Transverse colon (tissue), 4 donors: ENCODE results near the gene SUCLG2.

Experiments used
- EP300 ChIP-seq: sonication (generic); formaldehyde crosslinking; IDR thresholded peaks from one replicate; pipeline ENCODE4 v1.6.1; 2017; ENCODE audit warnings: antibody characterized with exemption, low read depth
- POLR2AphosphoS5 ChIP-seq, 3 donors: sonication (generic); formaldehyde crosslinking; IDR thresholded peaks; one replicate each; pipeline ENCODE4 v1.6.1; 2016; ENCODE audit warnings: antibody characterized with exemption in 3 of 3
- TF ChIP-seq, protein P1 (sequence below), 5 experiments: fragments of 200-600 bp in 3 of 5; fragments of 450-650 bp in 2 of 5; sonication (generic) in 3 of 5; IDR thresholded peaks; 1 replicate in 2 of 5; 2 replicates in 3 of 5; pipeline ENCODE4 v1.5.1; 2016 to 2017; ENCODE audit warnings: antibody characterized with exemption in 5 of 5, inconsistent platforms in 3 of 5, mild to moderate bottlenecking in 2 of 5, moderate library complexity in 1 of 5

DNA sequence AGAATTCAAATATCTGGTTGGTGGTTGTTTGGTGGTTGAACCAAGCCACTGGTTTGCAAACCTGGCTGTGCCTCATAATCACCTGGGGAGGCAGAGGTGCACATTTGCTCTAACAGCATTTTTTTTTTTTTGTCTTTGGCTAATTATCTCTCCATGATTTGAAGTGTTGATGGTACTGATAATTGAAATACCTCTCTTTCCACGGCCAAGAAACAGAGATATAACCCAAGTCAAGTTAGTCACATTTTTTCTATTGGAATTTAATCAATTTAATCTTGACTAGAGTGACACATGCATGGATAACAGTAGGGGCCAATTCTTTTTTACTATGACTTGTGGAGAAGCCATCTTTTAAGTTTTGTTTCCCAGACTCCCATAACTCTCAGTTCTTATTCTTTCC, 37.5 kb upstream of the SUCLG2 start:
- TF ChIP-seq POLR2AphosphoS5 (IDR thresholded peaks at IDR 0.05): no peak
- TF ChIP-seq EP300: no peak
- TF ChIP-seq, protein P1, sequence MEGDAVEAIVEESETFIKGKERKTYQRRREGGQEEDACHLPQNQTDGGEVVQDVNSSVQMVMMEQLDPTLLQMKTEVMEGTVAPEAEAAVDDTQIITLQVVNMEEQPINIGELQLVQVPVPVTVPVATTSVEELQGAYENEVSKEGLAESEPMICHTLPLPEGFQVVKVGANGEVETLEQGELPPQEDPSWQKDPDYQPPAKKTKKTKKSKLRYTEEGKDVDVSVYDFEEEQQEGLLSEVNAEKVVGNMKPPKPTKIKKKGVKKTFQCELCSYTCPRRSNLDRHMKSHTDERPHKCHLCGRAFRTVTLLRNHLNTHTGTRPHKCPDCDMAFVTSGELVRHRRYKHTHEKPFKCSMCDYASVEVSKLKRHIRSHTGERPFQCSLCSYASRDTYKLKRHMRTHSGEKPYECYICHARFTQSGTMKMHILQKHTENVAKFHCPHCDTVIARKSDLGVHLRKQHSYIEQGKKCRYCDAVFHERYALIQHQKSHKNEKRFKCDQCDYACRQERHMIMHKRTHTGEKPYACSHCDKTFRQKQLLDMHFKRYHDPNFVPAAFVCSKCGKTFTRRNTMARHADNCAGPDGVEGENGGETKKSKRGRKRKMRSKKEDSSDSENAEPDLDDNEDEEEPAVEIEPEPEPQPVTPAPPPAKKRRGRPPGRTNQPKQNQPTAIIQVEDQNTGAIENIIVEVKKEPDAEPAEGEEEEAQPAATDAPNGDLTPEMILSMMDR (IDR thresholded peaks at IDR 0.05): no peak
